Omental fat pad (tissue), 4 donors: Measurements from ENCODE around the gene ADORA3. TPM values are rescaled to one million over a fixed set of nuclear protein-coding genes. Genes with fewer than 3 reads are reported as not detected.

Experiments used
- ATAC-seq: fragments of 150-250 bp; one replicate; pipeline ENCODE4 v1.9.1; 2016; ENCODE audit warnings: mild to moderate bottlenecking, moderate library complexity; ENCODE audit not compliant: low FRiP score
- DNase-seq: peaks from one replicate; pipeline ENCODE4 v3.0.0-alpha.2; 2019; ENCODE audit warnings: low spot score
- total RNA-seq, 4 donors: library from RNA; depleted of rRNA; stranded (reverse); fragments of >200 nt; gene quantifications; one replicate each; pipeline ENCODE4 v1.1.0, GENCODE V29; 2016
- TF ChIP-seq, protein P1 (sequence below), 3 donors: fragments of 450-650 bp; IDR thresholded peaks; one replicate each; pipeline ENCODE4 v1.5.1; 2016 to 2017; ENCODE audit warnings: antibody characterized with exemption in 3 of 3, mild to moderate bottlenecking in 3 of 3, moderate library complexity in 2 of 3

Gene ADORA3
- total RNA-seq, 4 donors from 2014 or later: 9.2 to 28.5 (median 14.5) TPM

DNA sequence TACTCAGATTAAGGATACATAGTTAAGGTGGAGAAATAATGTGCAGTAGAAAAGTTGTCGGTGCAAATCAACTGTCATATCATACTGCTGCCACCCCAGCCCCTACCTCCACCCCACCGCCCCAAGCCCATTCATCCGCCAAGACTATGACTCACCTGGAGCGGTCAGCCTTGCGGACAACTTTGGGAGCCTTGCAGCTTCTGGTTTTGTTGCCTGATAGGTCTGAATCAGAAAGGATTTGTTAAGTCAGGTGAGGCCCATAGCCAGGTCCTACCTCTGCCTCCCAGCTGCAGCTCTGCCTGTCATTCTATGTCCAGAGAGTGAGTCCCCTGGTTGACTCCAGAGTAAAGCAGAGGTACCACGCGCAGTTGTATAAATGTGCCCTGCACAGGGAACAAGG, 17.0 kb downstream of the ADORA3 start:
- no peak for ATAC-seq
- TF ChIP-seq, protein P1, sequence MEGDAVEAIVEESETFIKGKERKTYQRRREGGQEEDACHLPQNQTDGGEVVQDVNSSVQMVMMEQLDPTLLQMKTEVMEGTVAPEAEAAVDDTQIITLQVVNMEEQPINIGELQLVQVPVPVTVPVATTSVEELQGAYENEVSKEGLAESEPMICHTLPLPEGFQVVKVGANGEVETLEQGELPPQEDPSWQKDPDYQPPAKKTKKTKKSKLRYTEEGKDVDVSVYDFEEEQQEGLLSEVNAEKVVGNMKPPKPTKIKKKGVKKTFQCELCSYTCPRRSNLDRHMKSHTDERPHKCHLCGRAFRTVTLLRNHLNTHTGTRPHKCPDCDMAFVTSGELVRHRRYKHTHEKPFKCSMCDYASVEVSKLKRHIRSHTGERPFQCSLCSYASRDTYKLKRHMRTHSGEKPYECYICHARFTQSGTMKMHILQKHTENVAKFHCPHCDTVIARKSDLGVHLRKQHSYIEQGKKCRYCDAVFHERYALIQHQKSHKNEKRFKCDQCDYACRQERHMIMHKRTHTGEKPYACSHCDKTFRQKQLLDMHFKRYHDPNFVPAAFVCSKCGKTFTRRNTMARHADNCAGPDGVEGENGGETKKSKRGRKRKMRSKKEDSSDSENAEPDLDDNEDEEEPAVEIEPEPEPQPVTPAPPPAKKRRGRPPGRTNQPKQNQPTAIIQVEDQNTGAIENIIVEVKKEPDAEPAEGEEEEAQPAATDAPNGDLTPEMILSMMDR (IDR thresholded peaks at IDR 0.05): no peak
- DNase-seq: no peak

DNA sequence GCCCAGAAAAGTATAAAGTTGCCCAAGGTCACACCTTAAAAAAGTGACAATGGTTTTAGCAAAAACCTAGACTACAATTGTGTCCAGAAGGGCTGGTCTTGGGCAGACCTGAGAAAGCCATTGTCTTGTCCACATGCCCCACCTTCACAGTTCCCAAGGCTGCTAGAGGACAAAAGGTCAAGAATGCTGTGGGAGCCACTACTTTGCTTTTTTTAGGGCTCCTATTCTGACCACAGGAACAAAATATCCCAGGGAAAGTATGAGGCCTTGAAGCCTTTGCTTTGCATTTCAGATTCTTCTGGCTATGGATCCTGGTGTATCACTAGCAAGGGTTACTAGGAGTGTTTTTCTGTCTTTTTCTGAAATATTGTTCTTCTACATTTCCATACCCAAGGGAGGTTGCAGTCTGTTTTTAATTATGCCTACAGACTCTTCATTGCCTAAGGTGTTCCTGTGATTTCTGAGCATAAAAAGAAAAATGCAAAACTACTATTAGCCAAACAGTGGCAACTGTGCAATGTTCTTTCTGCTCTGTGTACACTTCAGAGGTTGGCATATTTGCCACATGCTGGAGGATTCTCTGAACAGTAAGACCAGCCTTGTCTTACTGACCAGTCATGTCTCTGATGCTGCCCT, 18.9 kb downstream of the ADORA3 start:
- TF ChIP-seq, protein P1 (IDR thresholded peaks at IDR 0.05): no peak
- ATAC-seq (no peak), DNase-seq (no peak)

DNA sequence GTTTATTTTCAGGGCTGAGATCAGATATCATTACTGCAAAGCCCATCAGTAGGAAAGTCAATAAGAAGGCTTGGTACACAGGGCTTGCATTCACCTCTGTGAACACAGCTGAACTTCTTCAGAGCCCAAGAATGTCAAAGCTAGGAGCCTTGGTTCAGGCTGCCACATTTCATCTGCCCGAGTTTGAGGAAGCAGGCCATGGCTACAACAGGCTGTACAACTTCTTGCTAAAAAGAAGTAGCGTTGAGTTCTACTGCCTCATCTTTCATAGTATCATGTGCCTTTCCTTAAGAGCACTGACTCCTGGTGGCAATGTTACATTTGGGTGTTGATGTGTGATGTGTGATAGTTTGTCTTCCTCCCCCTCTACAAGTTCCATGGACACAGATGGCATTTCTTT, 19.6 kb downstream of the ADORA3 start:
- DNase-seq: no peak
- TF ChIP-seq, protein P1 (IDR thresholded peaks at IDR 0.05): no peak
- ATAC-seq: no peak

DNA sequence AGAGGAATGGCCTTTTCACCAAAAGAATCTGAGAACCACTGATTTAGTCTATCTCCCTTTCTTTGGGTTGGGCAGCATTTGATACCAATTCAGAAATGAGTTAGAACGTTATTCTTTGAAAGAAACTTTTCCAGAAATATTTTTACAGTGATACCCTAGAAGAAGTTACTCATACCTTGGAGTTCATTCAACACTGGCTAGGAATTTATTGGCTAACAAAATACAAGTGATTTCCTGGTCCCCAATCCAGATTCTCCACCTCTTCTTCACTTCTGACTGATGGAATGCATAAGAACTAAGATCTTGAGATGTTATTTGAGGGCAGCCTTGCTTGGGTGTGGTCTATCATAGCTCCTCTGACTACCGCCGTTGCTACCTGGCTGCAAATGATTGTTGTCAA, 20.3 kb downstream of the ADORA3 start:
- ATAC-seq (no peak), DNase-seq (no peak)
- TF ChIP-seq, protein P1 (IDR thresholded peaks at IDR 0.05): no peak

DNA sequence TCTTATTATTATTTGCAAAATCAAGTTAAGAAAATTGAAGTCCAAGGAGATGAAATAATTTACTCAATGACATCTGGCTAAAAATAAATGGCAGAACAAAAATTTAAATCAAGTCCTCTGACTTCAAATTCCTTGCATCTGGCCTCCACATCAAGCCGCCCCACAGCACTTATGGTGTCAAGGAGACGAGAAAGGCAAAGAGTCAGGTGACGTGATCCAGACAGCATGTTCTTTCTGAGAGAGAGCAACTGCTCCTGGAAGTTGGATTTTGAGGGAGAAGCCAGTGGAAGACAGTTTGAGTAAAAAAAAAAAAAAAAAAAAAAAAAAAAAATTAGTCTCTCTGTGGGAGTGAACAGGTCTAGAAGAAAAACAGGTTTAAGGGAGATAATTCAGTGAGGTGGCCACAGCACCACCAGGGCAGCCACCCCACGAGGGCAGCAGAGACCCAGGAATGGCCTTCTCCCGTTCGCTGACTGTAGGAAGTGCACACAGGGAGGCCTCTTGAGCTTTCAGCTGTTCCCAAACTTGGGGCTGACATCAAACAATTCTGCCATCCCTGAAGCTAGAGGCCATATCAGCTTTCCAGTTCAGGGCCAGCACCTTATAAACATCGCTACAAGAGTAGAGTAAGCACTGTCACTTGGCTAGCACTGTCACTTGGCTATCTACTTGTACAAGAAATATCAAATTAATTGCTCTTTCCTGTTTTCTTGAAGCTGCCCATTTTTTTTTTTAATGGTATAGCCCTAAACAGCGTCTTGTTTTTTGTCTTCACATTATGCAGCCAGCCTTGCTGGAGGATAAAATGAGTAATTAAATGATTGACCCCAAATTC, 21.8 kb downstream of the ADORA3 start:
- peak; percentile 52 for ATAC-seq
- TF ChIP-seq, protein P1 (IDR thresholded peaks at IDR 0.05): no peak
- peak; percentile 28 for DNase-seq

DNA sequence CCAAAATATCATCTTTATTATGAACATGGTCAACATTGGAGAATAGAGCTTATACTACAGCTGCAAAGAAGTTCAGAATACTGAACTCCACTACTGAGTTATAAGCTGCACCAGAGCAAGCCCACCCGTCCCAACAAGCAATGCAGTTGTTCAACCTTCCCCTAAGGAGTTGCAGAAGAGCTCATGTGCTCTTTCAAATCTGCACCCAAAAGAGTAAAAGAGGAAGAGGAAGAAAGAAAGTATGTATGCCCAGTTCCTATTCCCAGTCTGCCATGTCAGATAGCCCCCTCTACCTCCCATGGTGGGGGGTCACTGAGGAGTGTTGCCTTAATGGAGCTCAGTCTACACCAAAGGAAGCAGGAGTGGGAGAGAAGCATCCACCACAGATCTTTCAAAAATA, 22.8 kb downstream of the ADORA3 start:
- DNase-seq (no peak), ATAC-seq (no peak)
- TF ChIP-seq, protein P1 (IDR thresholded peaks at IDR 0.05): no peak
